Suppressor macrophage treated with lipopolysaccharide for 4 hours (primary cell): ENCODE measurements around the gene ANKRD30A.
"Not testable (repeated sequence)": the region's sequence is repeated elsewhere in the genome, so short reads cannot be mapped to it uniquely, and the experiment has no call there.

Experiments used
- DNase-seq: peaks from one replicate; pipeline ENCODE4 v3.0.0-alpha.2; 2020

The ANKRD30A gene

DNA sequence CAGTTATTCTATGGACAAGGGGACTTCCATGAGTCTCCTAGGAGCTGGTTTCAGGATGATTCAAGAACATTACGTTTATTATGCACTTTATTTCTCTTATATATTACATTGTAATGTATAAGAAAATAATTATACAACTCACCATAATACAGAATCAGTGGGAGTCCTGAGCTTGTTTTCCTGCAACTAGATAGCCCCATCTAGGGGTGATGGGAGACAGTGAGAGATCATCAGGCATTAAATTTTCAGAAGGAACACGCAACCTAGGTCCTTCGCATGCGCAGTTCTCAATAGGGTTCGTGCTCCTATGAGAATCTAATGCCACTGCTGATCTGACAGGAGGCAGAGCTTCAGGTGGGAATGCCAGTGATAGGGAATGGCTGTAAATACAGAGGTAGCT lies 137.9 kb downstream of the ANKRD30A start:
- DNase-seq, result no peak

DNA sequence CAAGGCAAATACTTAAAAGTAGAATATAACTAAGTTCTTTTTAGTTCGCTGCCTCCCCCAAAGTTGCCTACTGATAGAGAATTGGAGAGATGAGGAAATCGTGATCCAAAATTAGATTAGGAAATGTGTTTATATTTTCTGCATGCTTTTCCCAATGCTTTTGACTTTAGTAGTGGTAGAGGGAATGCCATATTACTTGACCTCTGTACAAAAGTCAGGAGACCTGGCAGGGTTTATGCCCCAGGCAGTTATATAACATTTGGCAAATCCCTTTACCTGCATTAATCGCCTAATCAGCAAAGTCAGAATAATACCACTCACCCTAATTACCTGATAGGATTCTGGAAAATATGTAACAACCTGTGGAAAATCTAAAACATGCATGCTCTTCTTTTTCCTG lies 142.9 kb downstream of the ANKRD30A start:
- no peak for DNase-seq

DNA sequence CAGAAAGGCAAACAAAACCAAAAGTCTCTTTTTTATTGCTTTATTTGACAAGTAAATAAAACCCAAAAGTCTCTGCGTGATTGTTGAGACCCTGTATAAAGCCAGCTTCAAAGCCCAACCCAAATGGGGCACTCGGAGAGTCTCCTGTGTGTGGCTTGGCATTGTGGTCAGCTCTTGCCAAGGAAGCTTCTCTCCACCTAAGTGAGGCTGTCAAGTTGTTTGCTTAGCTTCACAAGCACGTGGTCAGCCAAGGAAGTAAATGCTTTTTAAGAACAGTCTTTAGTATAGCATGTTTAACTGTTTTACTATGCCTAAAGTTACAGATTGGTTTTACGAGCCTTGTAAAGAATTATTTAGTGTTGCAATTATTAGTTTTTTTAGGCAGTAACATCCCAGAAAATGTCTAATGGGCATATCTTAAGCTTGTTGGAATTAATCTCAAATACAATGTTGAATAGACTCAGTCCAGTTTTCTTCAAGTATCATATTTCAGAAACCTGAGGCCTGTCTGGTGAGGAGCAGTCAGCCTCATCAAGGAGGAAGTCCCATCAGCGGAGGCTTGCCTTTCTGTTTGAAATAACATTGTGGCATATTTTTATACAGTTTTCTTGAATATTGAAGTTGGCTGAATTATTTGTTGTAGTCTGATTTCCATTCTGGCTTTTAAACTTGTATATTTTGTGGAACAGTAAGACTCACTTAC lies 144.3 kb downstream of the ANKRD30A start:
- no peak for DNase-seq

DNA sequence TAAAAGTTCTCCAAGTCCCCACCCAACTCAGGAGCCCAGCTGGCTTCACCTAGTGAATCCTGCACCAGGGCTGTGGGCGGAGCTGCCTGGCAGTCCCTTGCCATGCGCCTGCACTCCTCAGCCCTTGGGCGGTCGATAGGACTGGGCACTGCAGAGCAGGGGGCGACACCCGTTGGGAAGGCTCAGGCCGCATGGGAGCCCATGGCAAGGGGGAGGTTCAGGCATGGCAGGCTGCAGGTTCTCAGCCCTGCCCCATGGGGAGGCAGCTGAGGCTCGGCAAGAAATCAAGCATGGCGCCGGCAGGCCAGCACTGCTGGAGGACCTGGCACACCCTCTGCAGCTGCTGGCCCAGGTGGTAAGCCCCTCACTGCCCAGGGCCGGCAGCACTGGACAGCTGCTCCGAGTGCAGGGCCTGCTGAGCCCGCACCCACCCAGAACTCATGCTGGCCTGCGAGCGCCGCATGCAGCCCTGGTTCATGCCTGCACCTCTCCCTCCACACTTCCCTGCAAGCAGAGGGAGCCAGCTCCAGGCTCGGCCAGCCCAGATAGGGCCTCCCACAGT lies 149.9 kb downstream of the ANKRD30A start:
- DNase-seq, result no peak

DNA sequence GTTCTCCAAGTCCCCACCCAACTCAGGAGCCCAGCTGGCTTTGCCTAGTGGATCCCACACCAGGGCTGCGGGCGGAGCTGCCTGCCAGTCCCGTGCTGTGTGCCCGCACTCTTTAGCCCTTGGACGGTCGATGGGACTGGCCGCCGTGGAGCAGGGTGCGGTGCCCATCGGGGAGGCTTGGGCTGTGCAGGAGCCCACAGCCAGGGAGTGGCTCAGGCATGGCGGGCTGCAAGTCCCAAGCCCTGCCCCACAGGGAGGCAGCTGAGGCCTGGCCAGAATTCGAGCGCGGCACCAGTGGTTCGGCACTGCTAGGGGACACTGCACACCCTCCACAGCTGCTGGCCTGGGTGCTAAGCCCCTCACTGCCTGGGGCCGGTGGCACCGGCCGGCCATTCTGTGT lies 159.7 kb downstream of the ANKRD30A start:
- no peak for DNase-seq

DNA sequence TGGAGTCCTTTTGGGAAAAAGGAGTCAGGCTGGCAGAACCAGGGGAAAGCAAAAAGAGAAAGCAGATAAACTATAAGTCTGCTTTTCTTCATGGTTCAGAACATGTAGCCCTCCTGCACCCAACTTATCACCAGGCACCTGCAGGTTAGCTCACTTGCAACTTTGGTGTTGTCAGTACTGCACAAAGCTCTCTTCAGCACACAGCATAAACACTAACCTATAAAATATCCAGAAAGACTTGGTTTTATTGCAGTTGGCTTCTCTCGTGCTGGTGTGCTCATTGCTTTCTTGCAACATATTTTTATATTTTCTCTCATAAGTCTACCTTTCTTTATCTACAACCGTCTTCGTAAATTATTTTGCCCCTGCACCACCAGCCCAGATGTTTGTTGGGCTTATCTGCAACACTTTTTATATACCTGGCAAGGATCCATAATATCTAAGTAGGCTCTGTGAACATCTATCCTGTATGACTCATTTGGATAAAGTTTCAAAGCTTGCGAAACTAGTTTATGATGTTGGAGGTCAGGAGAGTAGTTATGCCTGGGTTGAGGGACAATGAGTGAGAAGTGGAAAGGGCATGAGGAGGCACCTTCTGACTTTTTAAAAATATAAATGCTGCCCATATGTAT lies 164.6 kb downstream of the ANKRD30A start:
- no peak for DNase-seq

DNA sequence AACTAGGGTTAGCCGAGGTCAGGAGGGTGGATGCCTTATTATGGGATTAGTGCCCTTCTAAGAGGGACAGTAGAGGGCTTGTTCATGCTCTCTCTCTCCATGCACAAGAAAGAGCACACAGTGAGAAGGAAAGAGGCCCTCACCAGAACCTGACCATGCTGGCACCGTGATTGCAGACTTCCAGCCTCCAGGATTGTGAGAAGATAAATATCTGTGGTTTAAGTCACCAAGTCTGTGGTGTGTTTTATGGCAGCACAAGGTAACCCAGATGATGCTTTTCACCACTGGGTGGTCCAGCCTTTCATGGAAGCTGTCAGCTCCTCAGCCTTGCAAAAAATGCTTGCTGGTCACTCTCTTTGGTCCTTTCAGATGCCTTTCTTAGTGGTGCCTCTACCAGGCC lies 175.9 kb downstream of the ANKRD30A start:
- no peak for DNase-seq

DNA sequence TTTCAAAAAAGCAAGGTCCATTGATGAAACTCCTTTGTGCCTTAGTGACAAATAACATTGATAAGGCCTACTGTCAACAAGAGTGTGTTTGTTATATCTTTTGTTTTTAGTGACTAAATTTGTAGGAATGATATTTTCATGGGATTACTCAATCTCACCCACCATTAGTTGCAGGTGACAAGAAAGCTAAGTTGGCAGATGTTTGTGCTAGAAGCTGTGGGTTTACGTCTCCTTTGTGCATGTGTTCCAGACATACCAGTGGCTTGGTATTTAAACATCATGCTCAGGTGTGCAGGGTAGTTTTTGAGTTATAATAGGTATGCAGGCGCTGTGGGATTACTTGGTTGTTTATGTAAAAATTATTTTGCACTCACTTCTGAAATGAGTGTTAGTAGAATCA lies 178.6 kb downstream of the ANKRD30A start:
- DNase-seq, result no peak

DNA sequence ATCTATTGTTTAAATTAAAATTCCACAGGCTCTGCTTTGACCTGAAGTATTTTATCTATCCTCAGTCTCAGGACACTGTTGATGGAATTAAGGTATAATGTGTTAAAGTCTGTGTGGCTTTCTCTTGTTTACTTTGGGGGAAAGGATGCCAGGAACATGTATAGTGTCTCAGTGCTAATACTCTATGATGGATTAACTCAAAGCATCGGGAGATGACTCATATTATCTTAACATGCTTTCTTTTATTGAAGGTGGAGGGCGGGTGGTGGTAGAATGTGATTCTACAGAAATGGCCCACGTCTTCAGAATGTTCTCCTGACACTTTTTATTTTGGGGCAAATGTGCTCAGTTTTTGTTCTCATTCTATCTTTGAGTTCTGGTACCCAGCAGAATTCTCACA lies 189.0 kb downstream of the ANKRD30A start:
- no peak for DNase-seq

DNA sequence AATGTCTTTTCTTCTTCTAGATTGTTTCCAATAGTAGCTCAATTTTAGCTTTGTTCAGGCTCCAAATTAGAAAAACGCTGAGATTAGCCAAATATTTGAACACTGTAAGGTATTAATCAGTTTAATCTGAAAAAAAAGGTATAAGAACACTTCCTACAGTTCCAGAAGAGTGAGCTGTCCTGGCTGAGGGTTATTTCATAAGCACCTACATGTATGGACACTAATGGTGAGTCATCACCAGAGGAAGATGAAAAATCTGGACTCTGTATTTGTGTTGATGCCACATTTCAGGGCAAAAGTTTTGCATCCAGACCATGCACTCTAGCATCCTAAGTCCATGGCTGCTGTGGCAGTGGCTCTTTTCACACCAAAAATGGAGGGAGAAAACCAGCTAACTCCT lies 189.5 kb downstream of the ANKRD30A start:
- no peak for DNase-seq

DNA sequence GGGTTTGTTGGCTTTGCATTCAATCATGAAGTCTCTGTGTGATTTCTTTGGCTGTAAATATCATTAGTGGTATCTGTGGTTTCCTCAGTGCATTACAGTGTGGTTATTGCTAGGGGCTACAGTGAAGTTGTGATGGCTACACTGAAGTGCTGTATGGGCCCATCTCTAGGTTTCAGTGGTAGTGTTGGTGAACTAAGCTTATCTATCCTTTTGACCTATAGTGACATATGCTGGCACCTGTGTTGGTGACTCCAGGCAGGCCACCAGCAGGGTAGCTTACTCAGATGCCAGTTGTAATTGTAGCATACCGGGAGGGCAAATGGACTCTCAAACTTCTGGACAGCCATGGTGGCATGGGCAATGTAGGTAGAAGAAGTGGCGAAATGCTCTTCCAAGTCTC lies 219.0 kb downstream of the ANKRD30A start:
- no peak for DNase-seq

DNA sequence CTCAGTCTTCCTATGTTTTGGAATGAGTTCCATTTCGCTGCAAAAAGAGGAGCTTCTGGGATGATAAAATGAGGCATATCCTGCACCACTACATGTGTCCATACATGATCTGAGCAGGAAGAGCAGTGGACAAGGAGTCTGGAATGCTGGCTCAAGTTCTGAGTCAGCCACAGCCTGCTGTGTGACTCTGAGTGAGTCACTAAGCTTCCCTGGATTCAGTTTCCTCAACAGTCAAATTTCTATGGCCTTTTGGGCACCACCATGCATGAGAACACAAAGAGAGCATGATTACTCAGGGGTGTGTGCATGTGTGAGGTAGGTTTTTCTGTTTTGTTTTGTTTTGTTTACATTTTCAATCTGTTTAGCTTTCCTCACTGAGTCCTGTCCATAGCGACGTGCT lies 254.6 kb downstream of the ANKRD30A start:
- no peak for DNase-seq

DNA sequence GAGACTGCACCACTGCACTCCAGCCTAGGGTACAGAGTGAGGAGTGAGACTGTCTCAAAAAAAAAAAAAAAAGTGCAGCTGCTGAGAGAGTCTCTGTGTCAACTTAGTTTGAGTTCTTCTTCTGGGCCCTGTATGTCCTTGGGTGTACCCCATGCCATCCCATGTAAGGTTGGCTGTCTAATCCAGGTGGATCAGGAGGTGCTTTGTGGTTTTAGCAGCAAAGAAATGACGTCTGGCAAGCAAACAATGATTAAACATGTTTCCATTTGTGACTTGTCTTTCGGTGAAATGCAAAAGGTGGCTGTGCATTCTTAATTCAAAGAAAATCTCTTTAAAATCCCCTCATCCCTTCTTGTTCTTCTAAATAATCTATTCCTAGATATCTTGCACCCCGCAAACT lies 255.9 kb downstream of the ANKRD30A start:
- no peak for DNase-seq

DNA sequence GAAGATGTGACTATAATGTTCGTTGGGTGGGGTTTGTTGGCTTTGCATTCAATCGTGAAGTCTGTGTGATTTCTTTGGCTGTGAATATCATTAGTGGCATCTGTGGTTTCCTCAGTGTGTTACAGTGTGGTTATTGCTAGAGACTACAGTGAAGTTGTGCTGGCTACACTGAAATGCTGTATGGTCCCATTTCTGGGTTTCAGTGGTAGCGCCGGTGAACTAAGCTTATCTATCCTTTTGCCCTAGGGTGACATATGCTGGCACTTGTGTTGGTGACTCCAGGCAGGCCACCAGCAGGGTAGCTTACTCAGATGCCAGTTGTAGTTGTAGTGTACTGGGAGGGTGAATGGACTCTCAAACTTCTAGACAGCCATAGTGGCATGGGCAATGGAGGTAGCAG lies 259.5 kb downstream of the ANKRD30A start:
- no peak for DNase-seq

DNA sequence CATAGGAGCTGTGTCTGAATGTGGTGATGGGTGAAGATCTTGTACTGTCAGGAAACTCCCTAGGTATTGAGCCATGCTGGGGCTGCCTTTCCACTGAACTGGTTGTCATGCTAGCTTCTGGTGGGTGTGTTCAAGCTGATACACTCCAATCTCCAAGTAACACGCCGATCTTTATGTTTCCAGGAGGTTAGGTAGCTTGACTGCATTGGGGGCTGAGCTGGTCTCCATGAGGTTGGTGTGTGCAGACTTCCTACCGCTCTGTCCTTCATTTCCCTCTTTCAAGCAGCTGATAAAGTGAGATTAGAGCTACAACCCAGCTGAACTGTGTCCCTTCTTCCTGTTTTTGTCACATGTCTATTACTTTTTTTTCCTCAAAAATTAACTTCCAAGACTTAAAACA lies 265.5 kb downstream of the ANKRD30A start:
- no peak for DNase-seq

DNA sequence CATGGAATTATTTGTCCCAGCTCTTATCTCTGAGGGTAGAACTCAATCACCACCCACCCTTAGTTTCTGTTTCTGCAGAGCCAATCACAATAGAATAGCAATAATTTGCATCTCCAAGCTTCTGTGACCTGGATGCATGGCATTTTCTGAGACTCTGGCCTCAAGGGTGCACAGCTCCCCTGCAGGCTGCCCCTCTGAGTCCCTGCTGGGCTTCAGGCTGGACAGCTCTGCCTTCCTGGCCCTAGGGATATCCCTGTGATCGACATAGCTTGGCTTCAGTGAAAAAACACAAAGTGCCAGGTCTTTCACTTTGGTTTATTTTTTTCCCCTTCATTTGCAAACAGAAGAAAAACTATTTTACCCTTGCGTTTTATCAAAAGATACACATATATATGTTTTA lies 275.4 kb downstream of the ANKRD30A start:
- not testable (repeated sequence) for DNase-seq

DNA sequence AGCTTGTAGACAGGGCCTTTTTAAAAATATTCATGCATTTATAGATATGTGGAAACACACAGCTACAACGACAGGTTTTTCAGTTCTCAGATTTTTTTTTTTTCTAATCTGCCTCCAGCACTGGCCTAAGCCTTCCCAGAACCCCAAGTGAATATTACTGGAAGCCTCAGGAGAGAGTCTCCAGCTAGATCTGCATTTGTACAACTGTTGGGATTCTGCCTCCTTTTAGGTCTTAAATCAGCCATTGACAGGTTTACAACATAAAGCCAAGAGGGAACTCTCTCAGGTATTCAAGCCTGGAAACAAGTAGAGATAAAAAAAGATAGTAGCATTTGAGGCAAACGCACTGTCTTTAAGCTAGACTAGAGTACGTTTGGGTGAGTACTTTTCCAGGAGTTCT lies 275.8 kb downstream of the ANKRD30A start:
- DNase-seq, result no peak

DNA sequence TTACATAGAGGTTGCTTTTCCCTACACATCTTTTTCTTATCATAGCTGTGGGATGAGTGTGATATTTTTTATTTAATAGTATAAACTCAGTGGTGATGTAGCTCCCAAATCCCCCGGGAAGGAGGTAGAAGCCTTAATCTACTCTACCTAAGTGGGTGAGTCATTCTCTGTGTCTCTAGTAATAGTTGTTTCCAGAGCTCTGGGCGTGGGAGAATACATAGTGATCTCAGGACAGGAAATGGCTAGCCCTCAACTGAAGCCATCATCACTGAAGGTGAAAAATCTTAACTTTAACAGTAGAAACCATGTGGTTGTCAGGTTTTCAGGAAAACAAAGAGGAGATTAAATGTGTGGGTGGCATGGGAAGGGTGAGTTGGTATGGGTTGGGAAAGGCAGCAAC lies 278.4 kb downstream of the ANKRD30A start:
- DNase-seq, result no peak
